ENCODE measurements around the gene CCS.

Gene CCS

DNA sequence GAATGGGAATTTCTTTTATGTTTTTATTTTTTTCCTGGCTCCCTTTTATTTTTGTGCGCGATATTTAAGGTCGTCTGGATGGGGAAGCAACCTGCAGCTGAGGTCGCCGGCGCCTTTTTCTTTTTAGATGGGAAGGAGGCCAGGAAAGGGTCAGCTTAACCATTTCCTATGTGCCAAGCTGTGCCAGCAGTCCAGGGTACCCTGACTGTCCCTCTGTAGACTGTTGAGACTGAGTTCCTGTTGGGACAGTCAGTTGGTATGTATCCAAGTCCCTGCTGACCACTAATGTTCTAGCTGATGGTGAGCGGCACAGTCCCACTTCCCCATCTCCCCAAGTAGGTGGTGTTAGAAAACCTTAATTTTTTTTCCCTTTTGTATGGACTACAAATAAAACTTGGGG lies 33.9 kb downstream of the CCS start:
- CTCF ChIA-PET, result interaction anchor here (3.4 to 4.5 kb wide), 2 partner anchors 11 to 18 kb away, joined by 8 to 22 read pairs; partner anchors contain the start of gene RBM4

DNA sequence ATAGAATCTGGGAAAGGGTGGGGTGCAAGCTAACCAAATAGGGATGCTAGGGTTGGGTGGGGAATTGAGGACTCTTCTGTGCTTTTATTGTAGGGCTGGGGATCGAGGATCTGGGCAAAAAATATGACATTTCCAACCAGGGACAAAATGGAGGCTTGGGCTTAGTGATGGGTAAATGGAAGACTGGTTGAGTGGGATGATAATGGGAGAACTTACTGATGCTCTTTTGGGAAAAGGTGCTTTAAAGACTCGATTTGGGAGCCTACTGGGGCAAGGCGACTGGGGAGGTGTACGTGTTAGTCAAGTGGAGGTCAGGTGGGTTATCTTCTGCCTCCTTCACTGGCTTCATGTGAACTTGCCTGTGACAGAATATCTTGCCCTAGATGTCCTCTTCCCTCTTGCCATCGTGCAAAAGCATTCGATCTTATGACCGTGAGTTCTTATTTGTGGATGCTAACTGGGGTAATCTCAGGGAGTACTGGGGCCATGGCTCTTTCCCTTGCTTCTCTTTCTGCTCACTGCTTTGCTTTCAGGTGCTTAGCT lies 35.1 kb downstream of the CCS start:
- ChIA-PET CTCF (interaction anchor here (1.5 to 4.5 kb wide), 3 partner anchors 10 to 18 kb away, joined by 7 to 22 read pairs (median 8); partner anchors contain the start of gene RBM4), POLR2A (interaction anchor here (1.0 to 7.4 kb wide), 4 partner anchors 9 to 17 kb away, joined by 3 to 68 read pairs (median 8); partner anchors contain the start of gene RBM4)
- TF ChIP-seq, protein P1, sequence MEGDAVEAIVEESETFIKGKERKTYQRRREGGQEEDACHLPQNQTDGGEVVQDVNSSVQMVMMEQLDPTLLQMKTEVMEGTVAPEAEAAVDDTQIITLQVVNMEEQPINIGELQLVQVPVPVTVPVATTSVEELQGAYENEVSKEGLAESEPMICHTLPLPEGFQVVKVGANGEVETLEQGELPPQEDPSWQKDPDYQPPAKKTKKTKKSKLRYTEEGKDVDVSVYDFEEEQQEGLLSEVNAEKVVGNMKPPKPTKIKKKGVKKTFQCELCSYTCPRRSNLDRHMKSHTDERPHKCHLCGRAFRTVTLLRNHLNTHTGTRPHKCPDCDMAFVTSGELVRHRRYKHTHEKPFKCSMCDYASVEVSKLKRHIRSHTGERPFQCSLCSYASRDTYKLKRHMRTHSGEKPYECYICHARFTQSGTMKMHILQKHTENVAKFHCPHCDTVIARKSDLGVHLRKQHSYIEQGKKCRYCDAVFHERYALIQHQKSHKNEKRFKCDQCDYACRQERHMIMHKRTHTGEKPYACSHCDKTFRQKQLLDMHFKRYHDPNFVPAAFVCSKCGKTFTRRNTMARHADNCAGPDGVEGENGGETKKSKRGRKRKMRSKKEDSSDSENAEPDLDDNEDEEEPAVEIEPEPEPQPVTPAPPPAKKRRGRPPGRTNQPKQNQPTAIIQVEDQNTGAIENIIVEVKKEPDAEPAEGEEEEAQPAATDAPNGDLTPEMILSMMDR (IDR thresholded peaks at IDR 0.05; ENCODE audit: control extremely low read depth, extremely low read depth, low read depth, missing control alignments), result no peak
- DNase-seq (ENCODE audit: extremely low spot score), result no peak

More for the DNA sequence above, 33.9 kb downstream of the CCS start:
- DNase-seq (ENCODE audit: extremely low spot score), result no peak
- POLR2A ChIA-PET, result interaction anchor here (1.2 to 7.4 kb wide), 2 partner anchors 8 to 11 kb away, joined by 3 to 68 read pairs; partner anchors contain the start of gene RBM4
- TF ChIP-seq, protein P1 (IDR thresholded peaks at IDR 0.05; ENCODE audit: control extremely low read depth, extremely low read depth, low read depth, missing control alignments), result no peak

- TF ChIP-seq, protein P1 (IDR thresholded peaks at IDR 0.05; ENCODE audit: control extremely low read depth, extremely low read depth, low read depth, missing control alignments), result no peak
- DNase-seq (ENCODE audit: extremely low spot score), result no peak
- ChIA-PET POLR2A (interaction anchor here (1.0 to 2.0 kb wide), 4 partner anchors 9 to 16 kb away, joined by 3 to 11 read pairs (median 5); partner anchors contain the start of gene RBM4), CTCF (interaction anchor here (1.5 to 4.5 kb wide), 2 partner anchors 8 to 19 kb away, joined by 7 to 22 read pairs; partner anchors contain the start of gene RBM4)
Measured at GRCh38 chr11:66629356-66629755, 36.4 kb downstream of the CCS start.

DNA sequence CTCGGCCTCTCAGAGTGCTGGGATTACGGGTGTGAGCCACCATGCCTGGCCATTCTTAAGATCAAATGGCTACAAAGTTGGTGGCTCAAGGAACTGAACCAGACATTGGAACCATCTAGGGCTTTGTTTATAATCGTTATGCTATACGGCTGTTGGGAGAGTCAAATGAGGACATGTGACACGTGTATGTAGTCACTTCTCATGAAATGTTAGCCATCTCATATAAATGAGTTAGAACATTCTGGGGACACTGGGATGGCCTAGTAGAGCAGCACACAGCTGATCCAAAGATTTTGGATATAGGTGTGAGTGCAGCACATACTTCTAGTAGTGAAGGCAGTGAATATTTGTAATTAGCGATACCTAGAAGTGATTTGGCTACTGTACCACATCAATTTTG lies 38.9 kb downstream of the CCS start:
- TF ChIP-seq, protein P1 (IDR thresholded peaks at IDR 0.05; ENCODE audit: control extremely low read depth, extremely low read depth, low read depth, missing control alignments), result no peak
- POLR2A ChIA-PET, result interaction anchor here (1.8 kb wide), 1 partner anchor 9 kb away, joined by 4 read pairs; no protein-coding TSS in a partner anchor
- DNase-seq (ENCODE audit: extremely low spot score), result no peak
- CTCF ChIA-PET, result interaction anchor here (2.2 kb wide), 1 partner anchor 9 kb away, joined by 9 read pairs; no protein-coding TSS in a partner anchor

DNA sequence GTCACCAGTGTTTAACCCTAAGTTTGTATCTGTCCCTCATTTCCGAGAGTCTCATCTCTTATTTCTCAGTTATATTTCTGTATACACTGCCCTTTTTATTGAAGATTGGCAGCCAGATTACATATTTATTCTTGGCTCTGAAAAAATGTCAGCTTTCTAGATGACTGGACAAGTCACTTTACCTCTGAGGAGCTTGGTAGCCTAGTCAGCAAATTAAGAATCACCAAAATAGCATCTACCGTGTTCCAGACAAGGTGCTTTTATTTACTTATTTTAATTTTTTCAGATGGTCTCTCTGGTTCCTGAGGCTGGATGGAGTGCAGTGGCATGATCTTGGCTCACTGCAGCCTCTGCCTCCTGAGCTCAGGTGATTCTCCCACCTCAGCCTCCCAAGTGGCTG lies 40.0 kb downstream of the CCS start:
- ChIA-PET CTCF (interaction anchor here (0.8 kb wide), 1 partner anchor 9 kb away, joined by 3 read pairs; no protein-coding TSS in a partner anchor), POLR2A (interaction anchor here (0.7 to 2.7 kb wide), 3 partner anchors 9 to 14 kb away, joined by 3 to 20 read pairs (median 4); no protein-coding TSS in a partner anchor)
- DNase-seq (ENCODE audit: extremely low spot score), result no peak
- TF ChIP-seq, protein P1 (IDR thresholded peaks at IDR 0.05; ENCODE audit: control extremely low read depth, extremely low read depth, low read depth, missing control alignments), result no peak

GRCh38 chr11:66636411-66636810 lies 43.4 kb downstream of the CCS start:
- no peak for DNase-seq (ENCODE audit: extremely low spot score)
- ChIA-PET CTCF (interaction anchor here (1.2 to 3.7 kb wide), 3 partner anchors 8 to 13 kb away, joined by 4 to 22 read pairs (median 10); no protein-coding TSS in a partner anchor), POLR2A (interaction anchor here (0.5 to 3.5 kb wide), 4 partner anchors 12 to 1570 kb away, joined by 3 to 68 read pairs (median 4); no protein-coding TSS in a partner anchor)
- TF ChIP-seq, protein P1 (IDR thresholded peaks at IDR 0.05; ENCODE audit: control extremely low read depth, extremely low read depth, low read depth, missing control alignments), result no peak
